ENCODE measurements around the gene CCDC9B. TPM values are rescaled to one million over a fixed set of nuclear protein-coding genes. Genes with fewer than 3 reads are reported as not detected.

The CCDC9B gene
- total RNA-seq, 1 experiment from 2014 or later, result 102 TPM

GRCh38 chr15:40331026-40331425 is 9.7 kb downstream of the CCDC9B start:
- intact Hi-C loops (cut with micrococcal nuclease; ENCODE audit: unreplicated experiment), result no loop called here
- Mint-ChIP-seq H3K4me3 (ENCODE audit: low read depth, unreplicated experiment) (no peak overlapping the region), H3K27me3 (ENCODE audit: unreplicated experiment) (no peaks in the 10 kb centered on the region), H3K4me1 (ENCODE audit: low read depth, unreplicated experiment) (no peaks in the 10 kb centered on the region), H3K9me3 (ENCODE audit: low read depth, unreplicated experiment) (no peaks in the 10 kb centered on the region), H3K36me3 (ENCODE audit: insufficient read depth, unreplicated experiment) (peaks cover 35% of the 10 kb centered on the region), H3K27ac (ENCODE audit: unreplicated experiment) (peak overlapping the region; percentile 65)
- CTCF ChIA-PET, result interaction anchor here (0.7 kb wide), 1 partner anchor 107 kb away, joined by 4 read pairs; no protein-coding TSS in a partner anchor
- no peak for DNase-seq
- no TSS peak for BruUV-seq (replicated peaks)
- no peak for TF ChIP-seq CTCF (IDR thresholded peaks at IDR 0.05; ENCODE audit: unreplicated experiment)

- no peak for DNase-seq
- TF ChIP-seq CTCF (IDR thresholded peaks at IDR 0.05; ENCODE audit: unreplicated experiment), result no peak
- Mint-ChIP-seq H3K9me3 (ENCODE audit: low read depth, unreplicated experiment) (no peaks in the 10 kb centered on the region), H3K36me3 (ENCODE audit: insufficient read depth, unreplicated experiment) (peaks cover 34% of the 10 kb centered on the region), H3K4me3 (ENCODE audit: low read depth, unreplicated experiment) (no peak overlapping the region), H3K27ac (ENCODE audit: unreplicated experiment) (peak overlapping the region; percentile 65), H3K4me1 (ENCODE audit: low read depth, unreplicated experiment) (no peaks in the 10 kb centered on the region), H3K27me3 (ENCODE audit: unreplicated experiment) (no peaks in the 10 kb centered on the region)
- intact Hi-C loops (cut with micrococcal nuclease; ENCODE audit: unreplicated experiment), result no loop called here
- CTCF ChIA-PET, result interaction anchor here (0.7 kb wide), 1 partner anchor 108 kb away, joined by 4 read pairs; no protein-coding TSS in a partner anchor
- BruUV-seq (replicated peaks), result no TSS peak
Measured at GRCh38 chr15:40330368-40330836, 10.3 kb downstream of the CCDC9B start.

GRCh38 chr15:40329804-40330203 is 10.9 kb downstream of the CCDC9B start:
- H3K4me1 Mint-ChIP-seq (ENCODE audit: low read depth, unreplicated experiment), result no peaks in the 10 kb centered on the region
- CTCF ChIA-PET, result interaction anchor here (1.6 kb wide), 1 partner anchor 9 kb away, joined by 6 read pairs; no protein-coding TSS in a partner anchor
- BruUV-seq (replicated peaks), result no TSS peak
- peak overlapping the region; percentile 75 for H3K27ac Mint-ChIP-seq (ENCODE audit: unreplicated experiment)
- no peak overlapping the region for H3K4me3 Mint-ChIP-seq (ENCODE audit: low read depth, unreplicated experiment)
- DNase-seq, result no peak
- TF ChIP-seq CTCF (IDR thresholded peaks at IDR 0.05; ENCODE audit: unreplicated experiment), result no peak
- intact Hi-C loops (cut with micrococcal nuclease; ENCODE audit: unreplicated experiment), result no loop called here
- H3K9me3 Mint-ChIP-seq (ENCODE audit: low read depth, unreplicated experiment), result no peaks in the 10 kb centered on the region
- H3K27me3 Mint-ChIP-seq (ENCODE audit: unreplicated experiment), result no peaks in the 10 kb centered on the region
- H3K36me3 Mint-ChIP-seq (ENCODE audit: insufficient read depth, unreplicated experiment), result peaks cover 30% of the 10 kb centered on the region

- Mint-ChIP-seq H3K4me1 (ENCODE audit: low read depth, unreplicated experiment) (no peaks in the 10 kb centered on the region), H3K9me3 (ENCODE audit: low read depth, unreplicated experiment) (no peaks in the 10 kb centered on the region), H3K36me3 (ENCODE audit: insufficient read depth, unreplicated experiment) (peaks cover 30% of the 10 kb centered on the region), H3K4me3 (ENCODE audit: low read depth, unreplicated experiment) (no peak overlapping the region), H3K27me3 (ENCODE audit: unreplicated experiment) (no peaks in the 10 kb centered on the region), H3K27ac (ENCODE audit: unreplicated experiment) (no peak overlapping the region)
- no TSS peak for BruUV-seq (replicated peaks)
- CTCF ChIA-PET, result interaction anchor here (1.6 kb wide), 1 partner anchor 10 kb away, joined by 6 read pairs; no protein-coding TSS in a partner anchor
- intact Hi-C loops (cut with micrococcal nuclease; ENCODE audit: unreplicated experiment), result no loop called here
- no peak for DNase-seq
- TF ChIP-seq CTCF (IDR thresholded peaks at IDR 0.05; ENCODE audit: unreplicated experiment), result no peak
Measured at GRCh38 chr15:40328751-40329150, 12.0 kb downstream of the CCDC9B start.

Data from Calu3 (cell line).